SK-N-MC (cell line): ENCODE results near the gene CDK7.
"Not testable (repeated sequence)": the region's sequence is repeated elsewhere in the genome, so short reads cannot be mapped to it uniquely, and the experiment has no call there.

Source experiments
- DNase-seq: peaks from one replicate; pipeline ENCODE4 v3.0.0-alpha.2; 2011; ENCODE audit warnings: low read depth, low spot score
- H3K27ac ChIP-seq: fragments of 200-600 bp; sonication (generic); 2 replicates; pipeline ENCODE4 v1.5.1; 2016; ENCODE audit warnings: mixed run types
- H3K36me3 ChIP-seq: fragments of 200-600 bp; sonication (generic); 2 replicates; pipeline ENCODE4 v1.6.1; 2017; ENCODE audit warnings: antibody characterized with exemption, low read length, mixed read lengths; ENCODE audit not compliant: insufficient read depth
- H3K4me3 ChIP-seq: fragments of 200-600 bp; sonication (generic); 2 replicates; pipeline ENCODE4 v1.5.1; 2016
- H3K9ac ChIP-seq: fragments of 200-600 bp; sonication (generic); 2 replicates; pipeline ENCODE4 v1.8.0; 2017; ENCODE audit warnings: mixed run types, mixed read lengths; ENCODE audit not compliant: insufficient read length
- H3K9me3 ChIP-seq: fragments of 200-600 bp; sonication (generic); 2 replicates; pipeline ENCODE4 v1.6.1; 2017; ENCODE audit warnings: low read depth, mild to moderate bottlenecking, antibody characterized with exemption, low read length, moderate library complexity, mixed read lengths
- EZH2 ChIP-seq: fragments of 200-600 bp; sonication (generic); IDR thresholded peaks from one replicate; pipeline ENCODE4 v1.6.1; 2017; ENCODE audit warnings: antibody characterized with exemption
- FOXP2 ChIP-seq: optimal IDR thresholded peaks from 2 replicates; pipeline ENCODE3; 2011; ENCODE audit warnings: mild to moderate bottlenecking, moderate library complexity; ENCODE audit not compliant: insufficient read depth; ENCODE audit errors: extremely low read length, control extremely low read depth
- POLR2AphosphoS5 ChIP-seq: IDR thresholded peaks from 2 replicates; pipeline ENCODE4 v1.6.1; 2012; ENCODE audit warnings: mild to moderate bottlenecking, low read depth, low read length, borderline replicate concordance

The CDK7 gene

GRCh38 chr5:69225860-69226259 is 8.8 kb upstream of the CDK7 start:
- H3K36me3 ChIP-seq: peaks cover 20% of the 10 kb centered on the region
- no peak overlapping the region for H3K4me3 ChIP-seq
- H3K27ac ChIP-seq: no peak overlapping the region
- DNase-seq: no peak
- no peaks in the 10 kb centered on the region for H3K9me3 ChIP-seq
- TF ChIP-seq EZH2 (no peak), FOXP2 (no peak), POLR2AphosphoS5 (no peak)
- no peak overlapping the region for H3K9ac ChIP-seq

- no peak overlapping the region for H3K27ac ChIP-seq
- no peak for DNase-seq
Measured at GRCh38 chr5:69230181-69230580, 4.5 kb upstream of the CDK7 start.

GRCh38 chr5:69231281-69231680 is 3.4 kb upstream of the CDK7 start:
- no peak for DNase-seq
- Histone ChIP-seq H3K36me3 (peaks cover 15% of the 10 kb centered on the region), H3K9ac (no peak overlapping the region), H3K9me3 (no peaks in the 10 kb centered on the region), H3K27ac (no peak overlapping the region), H3K4me3 (no peak overlapping the region)
- no peak for TF ChIP-seq POLR2AphosphoS5
- TF ChIP-seq EZH2: no peak
- TF ChIP-seq FOXP2: no peak

More at GRCh38 chr5:69230181-69230580, 4.5 kb upstream of the CDK7 start:
- TF ChIP-seq EZH2 (no peak), FOXP2 (no peak)
- Histone ChIP-seq H3K9me3 (no peaks in the 10 kb centered on the region), H3K4me3 (no peak overlapping the region), H3K9ac (no peak overlapping the region), H3K36me3 (peaks cover 15% of the 10 kb centered on the region)

GRCh38 chr5:69231851-69232250 is 2.8 kb upstream of the CDK7 start:
- H3K9me3 ChIP-seq: no peaks in the 10 kb centered on the region
- no peak overlapping the region for H3K27ac ChIP-seq
- no peak overlapping the region for H3K4me3 ChIP-seq
- no peak for DNase-seq
- no peak overlapping the region for H3K9ac ChIP-seq
- TF ChIP-seq FOXP2 (no peak), EZH2 (no peak), POLR2AphosphoS5 (no peak)
- H3K36me3 ChIP-seq: peaks cover 15% of the 10 kb centered on the region

GRCh38 chr5:69236733-69237132 is 2.0 kb downstream of the CDK7 start:
- H3K36me3 ChIP-seq: peaks cover 36% of the 10 kb centered on the region
- not testable (repeated sequence) for H3K4me3 ChIP-seq

GRCh38 chr5:69237877-69238276 is 3.2 kb downstream of the CDK7 start:
- H3K9me3 ChIP-seq: no peaks in the 10 kb centered on the region
- TF ChIP-seq POLR2AphosphoS5 (no peak), EZH2 (no peak), FOXP2 (no peak)
- H3K36me3 ChIP-seq: peaks cover 45% of the 10 kb centered on the region
- H3K9ac ChIP-seq: no peak overlapping the region
- no peak overlapping the region for H3K4me3 ChIP-seq
- H3K27ac ChIP-seq: no peak overlapping the region
- no peak for DNase-seq

More at GRCh38 chr5:69236733-69237132, 2.0 kb downstream of the CDK7 start:
- not testable (repeated sequence) for H3K27ac ChIP-seq, H3K9me3 ChIP-seq, DNase-seq, H3K9ac ChIP-seq

GRCh38 chr5:69238760-69239251 is 4.1 kb downstream of the CDK7 start:
- no peak overlapping the region for H3K9ac ChIP-seq
- H3K4me3 ChIP-seq: no peak overlapping the region
- DNase-seq: no peak
- H3K27ac ChIP-seq: no peak overlapping the region
- H3K9me3 ChIP-seq: no peaks in the 10 kb centered on the region
- H3K36me3 ChIP-seq: peaks cover 53% of the 10 kb centered on the region
- TF ChIP-seq POLR2AphosphoS5 (no peak), EZH2 (no peak), FOXP2 (no peak)

- DNase-seq: no peak
- H3K4me3 ChIP-seq: no peak overlapping the region
- no peaks in the 10 kb centered on the region for H3K9me3 ChIP-seq
- no peak overlapping the region for H3K27ac ChIP-seq
- H3K9ac ChIP-seq: no peak overlapping the region
- H3K36me3 ChIP-seq: peaks cover 54% of the 10 kb centered on the region
- no peak for TF ChIP-seq POLR2AphosphoS5
- no peak for TF ChIP-seq FOXP2
Measured at GRCh38 chr5:69242215-69242927, 7.7 kb downstream of the CDK7 start.

GRCh38 chr5:69245031-69245430 is 10.3 kb downstream of the CDK7 start:
- H3K27ac ChIP-seq: no peak overlapping the region
- no peak overlapping the region for H3K9ac ChIP-seq
- no peak for TF ChIP-seq FOXP2
- TF ChIP-seq POLR2AphosphoS5: no peak
- TF ChIP-seq EZH2: no peak
- H3K9me3 ChIP-seq: 0 out of 2 replicates have a peak, but pooled peaks cover 2% of the 10 kb centered on the region
- DNase-seq: no peak
- no peak overlapping the region for H3K4me3 ChIP-seq
- H3K36me3 ChIP-seq: peaks cover 39% of the 10 kb centered on the region
